DMS53 treated with DMSO at 0.1 percent for 48 hours (cell line): Measurements from ENCODE around the gene THBD.

ENCODE experiments used
- DNase-seq: peaks from one replicate; lab custom pipeline; 2025; ENCODE audit not compliant: unreplicated experiment; lab: John Stamatoyannopoulos, UW

Gene THBD, protein sequence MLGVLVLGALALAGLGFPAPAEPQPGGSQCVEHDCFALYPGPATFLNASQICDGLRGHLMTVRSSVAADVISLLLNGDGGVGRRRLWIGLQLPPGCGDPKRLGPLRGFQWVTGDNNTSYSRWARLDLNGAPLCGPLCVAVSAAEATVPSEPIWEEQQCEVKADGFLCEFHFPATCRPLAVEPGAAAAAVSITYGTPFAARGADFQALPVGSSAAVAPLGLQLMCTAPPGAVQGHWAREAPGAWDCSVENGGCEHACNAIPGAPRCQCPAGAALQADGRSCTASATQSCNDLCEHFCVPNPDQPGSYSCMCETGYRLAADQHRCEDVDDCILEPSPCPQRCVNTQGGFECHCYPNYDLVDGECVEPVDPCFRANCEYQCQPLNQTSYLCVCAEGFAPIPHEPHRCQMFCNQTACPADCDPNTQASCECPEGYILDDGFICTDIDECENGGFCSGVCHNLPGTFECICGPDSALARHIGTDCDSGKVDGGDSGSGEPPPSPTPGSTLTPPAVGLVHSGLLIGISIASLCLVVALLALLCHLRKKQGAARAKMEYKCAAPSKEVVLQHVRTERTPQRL

DNA sequence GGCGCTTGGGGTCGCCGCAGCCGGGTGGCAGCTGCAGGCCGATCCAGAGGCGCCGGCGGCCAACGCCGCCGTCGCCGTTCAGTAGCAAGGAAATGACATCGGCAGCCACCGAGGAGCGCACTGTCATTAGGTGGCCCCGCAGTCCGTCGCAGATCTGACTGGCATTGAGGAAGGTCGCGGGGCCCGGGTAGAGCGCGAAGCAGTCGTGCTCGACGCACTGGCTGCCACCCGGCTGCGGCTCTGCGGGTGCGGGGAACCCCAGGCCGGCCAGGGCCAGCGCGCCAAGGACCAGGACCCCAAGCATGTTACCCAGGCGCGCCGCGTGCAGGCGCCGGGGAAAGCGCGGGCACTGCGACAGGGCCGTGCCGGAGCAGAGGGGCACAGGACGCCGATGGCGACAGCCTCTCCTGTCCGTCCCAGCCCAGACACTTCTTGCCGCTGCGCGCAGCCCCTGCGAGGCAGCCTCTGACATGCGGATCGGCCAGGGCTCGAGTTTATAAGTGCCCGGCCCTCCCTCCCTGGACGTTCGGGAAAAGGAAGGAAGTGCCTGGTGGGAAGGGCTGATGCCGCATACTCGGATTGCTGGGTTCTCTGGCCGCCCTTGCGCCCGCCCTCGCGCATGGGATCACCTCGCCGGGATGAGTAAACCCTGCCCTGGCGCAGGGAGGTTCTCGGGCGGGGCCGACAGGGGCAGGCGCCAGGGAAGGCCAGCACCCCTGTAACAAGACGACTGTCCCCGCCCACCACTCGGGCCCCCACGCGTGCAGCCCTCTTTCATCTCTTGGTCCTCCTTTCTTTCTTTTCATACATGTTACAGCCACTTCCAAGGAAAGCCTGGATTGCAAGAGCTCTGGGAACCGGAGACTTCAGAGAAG lies at the start of gene THBD:
Gene THBD (minus strand): TSS at position 472 of the 875 bp plus-strand sequence. CDS start 168 bp downstream, at position 304.
- no peak for DNase-seq

DNA sequence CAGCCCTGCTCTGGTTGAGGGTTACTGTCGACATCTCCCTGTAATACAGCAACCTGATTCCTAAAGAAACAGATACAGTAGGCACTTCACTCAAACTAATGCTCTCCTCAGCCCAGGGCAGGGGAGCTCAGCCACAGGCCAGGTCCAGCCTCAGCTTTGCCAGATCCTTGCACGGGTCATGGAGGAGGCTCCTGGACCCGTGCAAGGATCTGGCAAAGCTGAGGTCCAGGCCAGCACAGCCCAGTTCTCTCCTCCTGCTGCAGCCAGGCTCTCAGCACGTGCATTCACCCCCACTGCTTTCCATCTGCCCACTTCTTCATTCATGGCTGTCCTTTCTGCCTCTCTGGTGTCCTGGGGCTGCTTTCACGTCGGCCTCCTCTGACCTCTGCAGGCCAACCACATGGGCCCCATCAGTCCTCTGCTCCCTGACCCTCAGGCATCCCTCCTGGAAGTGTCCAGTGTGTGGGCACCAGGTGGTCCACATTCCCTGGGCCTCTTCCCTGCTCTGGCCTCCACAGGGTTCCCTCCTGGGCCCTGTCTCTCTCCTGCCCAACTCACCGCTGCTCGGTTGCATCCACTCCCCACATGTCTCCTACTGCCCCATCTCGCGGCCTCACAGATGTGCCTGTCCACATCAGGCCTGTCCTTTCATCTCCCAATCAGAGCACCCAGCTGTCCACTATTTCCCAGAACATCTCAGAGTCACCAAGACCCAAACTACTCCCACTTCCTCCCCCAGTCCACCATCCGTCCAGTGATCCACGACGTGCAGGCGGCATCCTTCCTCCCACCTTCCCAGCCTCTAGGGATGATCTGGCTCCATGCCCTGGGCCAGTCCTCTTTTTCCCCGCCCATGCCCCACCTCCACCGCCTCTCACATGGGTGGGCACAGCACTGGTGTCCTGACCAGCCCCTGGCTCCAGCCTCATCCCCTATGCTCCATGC lies 48.4 kb upstream of the THBD start:
- DNase-seq, result no peak

DNA sequence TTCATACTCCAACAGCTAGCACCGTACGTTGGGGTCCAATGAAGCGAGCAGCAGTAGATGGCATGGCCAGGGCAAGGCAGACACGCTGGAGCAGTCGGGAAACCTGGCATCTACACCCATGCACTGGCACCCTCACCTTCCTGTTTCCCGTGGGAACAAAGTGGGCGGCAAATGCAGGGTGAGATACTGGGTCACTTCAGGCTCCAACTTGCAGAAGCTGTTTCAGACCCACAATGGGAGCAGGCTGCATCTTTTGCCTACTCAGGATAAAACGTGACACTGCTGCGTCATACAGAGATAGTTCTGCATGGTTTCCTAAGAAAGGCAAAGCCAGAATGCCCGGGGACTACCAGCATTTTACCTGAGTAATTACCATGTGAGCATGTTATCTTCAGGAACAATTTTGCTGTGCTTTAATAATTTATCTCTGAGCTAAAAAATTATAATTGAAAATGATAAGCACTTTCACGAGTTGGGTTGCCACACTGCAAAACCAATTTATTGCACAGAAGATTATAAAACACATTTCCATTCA lies 47.6 kb upstream of the THBD start:
- DNase-seq, result no peak

DNA sequence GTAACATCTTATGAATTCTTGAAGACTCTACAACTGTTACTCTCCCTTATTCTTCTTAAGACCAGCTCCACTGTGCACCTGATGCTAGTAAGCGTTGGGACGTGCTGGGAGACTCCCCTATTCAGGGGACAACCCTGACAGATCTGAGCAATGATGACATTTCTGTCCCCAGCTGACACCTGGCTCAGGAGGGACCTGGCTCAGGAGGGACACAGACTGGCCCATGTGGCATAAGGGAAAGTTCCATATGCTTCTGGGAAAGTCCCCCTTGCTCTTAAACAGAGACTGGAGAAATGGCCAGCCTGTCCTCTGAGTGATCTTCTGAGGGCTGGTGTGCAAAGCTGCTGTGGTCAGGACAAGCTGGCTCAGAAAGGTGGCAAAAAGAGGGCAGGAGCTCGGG lies 46.6 kb upstream of the THBD start:
- DNase-seq, result no peak

DNA sequence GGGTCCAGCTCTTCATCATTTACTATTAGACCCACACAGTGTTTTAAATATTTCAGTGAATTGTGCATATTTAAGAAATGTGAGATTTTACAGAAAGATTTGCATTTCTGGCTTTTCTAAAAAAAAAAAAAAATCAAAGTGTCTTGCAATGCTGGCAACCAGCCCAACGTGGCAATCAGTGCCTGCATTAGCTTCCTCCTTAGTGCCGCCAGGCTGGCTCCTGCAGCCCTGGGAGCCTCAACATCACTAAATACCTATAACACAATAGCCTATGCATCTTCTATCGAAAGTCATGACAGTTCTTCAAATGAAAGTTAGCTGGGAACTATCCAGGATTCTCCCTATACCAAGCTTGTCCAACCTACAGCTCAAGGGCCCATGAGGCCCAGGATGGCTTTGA lies 46.0 kb upstream of the THBD start:
- no peak for DNase-seq

DNA sequence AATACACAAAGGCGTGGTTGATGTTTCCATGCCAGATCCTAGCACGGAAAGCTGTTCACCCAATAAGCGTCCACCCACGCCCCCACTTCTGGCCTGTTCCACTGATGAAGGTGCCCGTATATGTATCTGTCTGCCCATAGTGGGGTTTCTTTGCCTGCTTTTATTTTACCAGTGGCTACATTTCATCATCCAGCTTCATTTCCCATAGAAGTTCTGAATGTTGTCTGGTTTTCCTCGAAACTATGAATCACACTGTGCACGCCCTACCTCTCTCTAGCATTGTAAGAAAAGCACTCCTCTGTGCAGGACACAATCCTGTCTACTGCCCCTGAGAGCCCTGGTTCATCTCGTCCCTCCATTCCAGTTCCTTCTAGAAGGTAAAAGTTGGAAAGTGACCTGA lies 45.5 kb upstream of the THBD start:
- no peak for DNase-seq

DNA sequence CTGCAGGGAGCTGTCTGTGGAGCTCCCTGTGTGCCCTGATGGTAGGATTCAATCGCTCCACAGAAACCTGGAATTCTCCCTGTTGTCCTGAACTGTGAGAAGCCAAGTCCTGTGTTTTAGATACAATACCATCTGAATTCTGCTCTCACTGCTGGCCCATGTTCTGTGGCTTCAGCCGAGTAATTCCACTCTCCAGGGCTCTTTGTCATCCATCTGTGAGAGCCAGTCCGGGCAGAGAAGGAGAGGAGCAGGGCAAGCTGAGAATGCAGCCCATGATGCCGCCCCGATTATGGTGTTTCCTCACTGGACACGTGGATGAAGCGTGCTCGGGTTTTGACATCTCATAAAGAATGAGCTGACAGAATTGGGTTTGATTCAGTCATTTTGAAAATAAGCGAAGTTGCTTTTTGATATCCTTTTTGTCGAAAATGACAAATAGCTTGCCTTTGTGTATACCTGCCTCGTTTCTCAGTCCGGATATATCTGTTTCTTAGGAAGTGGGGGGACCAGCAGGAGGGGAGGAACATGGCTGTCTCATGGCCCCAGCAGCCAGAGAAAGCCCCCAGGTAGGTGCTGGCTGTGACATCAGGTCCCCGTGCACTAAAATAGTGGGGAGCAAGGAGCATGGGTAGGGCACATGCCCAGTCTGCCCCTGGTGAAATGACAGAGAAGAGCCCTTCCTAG lies 44.9 kb upstream of the THBD start:
- no peak for DNase-seq

DNA sequence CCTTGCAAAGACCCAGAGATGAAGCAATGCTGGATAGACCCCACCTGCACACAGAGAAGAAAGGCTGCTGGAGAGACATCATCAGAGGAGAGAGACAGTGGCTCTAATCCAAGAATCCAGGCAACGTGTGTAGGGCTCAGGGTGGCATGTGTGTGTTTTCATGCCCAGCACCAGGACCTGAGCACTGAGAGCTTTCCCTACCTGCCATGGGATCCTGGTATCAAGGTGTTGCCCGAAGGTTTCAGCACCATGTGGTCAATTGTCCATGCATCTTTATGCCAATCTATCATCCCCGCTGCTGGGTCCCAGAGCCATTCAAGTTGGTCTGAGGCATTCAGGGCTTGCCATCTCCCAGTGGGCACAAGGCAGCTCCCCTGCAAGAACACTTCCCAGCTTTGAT lies 44.1 kb upstream of the THBD start:
- DNase-seq, result no peak

DNA sequence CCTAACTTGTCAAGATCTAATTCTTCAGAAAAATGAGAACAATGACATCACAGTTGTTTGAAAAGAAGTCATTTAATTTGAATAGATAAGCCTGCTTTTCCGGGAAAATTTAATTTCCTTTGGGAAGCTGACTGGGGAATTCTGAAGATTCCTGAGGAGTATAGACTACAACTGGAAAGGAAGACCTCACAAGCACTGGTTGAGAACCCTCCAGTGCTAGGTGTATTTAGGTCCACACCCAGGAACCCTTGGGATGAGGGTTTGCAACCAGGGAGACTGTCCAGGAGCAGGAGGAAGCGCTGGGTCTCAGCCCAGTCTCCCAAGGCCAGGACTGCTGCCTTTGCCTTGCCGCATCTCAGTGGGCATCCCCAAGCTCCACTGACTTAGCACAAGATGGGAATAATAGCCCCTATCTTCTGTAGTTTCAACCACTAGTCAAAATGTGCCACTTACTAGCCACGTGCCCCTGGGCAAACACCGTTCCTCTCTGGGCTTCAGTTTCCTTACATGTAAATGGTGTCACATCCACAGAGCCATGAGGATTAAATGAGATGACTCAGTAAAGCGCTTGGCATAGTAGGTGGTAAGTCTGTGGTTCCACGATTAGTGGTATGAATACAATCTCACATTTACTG lies 43.5 kb upstream of the THBD start:
- no peak for DNase-seq

DNA sequence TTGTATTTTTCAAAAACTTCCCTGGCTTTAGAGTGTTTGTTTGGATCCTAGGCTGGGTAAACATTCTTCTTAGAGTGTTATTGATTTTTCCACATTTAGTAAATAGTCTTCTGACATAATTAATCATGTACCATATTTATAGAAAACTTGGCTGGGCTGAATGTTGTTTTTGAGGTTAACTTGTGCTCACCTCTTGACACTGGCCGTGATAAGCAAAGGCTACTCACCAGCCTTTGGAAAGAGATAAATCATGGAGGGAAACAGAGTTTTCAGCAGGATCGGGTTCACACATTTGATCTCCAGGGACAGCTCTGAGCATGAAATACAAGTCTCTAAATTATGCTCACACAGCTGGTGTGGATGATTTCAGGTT lies 42.9 kb upstream of the THBD start:
- no peak for DNase-seq

DNA sequence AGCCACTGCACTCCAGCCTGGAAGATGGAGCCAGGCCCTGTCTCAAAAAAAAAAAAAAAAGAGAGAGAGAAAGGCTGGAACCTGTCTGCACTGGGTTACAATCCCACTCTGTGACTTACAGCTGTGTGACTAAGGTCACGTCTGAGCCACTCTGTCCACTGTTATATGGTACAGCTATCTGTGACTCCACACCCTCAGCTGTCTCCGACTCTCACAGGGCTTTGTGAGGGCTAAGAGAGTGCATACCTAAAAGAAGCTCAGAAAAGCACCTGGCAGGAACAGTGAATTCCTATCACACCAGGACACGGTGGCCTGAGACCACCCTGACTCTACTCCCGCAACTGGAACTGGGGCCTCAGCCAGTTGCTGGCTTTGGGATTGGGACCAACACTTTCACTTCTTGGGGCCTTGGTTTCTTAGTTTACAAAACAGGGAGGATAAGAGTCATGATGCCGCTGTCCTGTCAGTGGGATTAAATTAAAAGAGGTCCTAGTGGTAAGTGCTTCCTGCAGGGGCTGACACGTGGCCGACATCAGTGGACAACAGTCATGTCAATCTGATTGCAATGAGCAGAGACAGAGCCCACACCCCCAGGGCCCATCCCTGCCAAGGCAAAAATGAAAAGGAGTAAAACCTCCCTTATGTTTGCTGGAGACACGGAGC lies 42.4 kb upstream of the THBD start:
- no peak for DNase-seq

DNA sequence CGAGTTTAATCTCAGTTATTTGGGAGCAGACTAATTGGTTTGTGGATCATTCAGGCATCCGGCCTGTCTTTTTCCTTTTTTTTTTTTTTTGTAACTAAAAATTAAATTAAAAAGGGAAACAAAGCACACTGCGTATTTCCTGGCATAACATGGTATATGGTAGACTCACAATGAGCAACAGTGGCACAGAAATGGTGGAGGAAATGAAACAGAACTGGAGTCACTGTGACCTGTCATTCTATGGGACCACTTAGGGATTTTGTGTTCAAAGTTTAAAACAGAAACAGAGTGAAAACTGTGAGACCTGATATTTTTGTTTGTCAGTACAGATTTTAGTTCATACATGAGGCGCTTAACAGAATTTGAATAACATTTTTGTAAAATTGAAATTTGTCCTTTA lies 41.4 kb upstream of the THBD start:
- DNase-seq, result no peak

DNA sequence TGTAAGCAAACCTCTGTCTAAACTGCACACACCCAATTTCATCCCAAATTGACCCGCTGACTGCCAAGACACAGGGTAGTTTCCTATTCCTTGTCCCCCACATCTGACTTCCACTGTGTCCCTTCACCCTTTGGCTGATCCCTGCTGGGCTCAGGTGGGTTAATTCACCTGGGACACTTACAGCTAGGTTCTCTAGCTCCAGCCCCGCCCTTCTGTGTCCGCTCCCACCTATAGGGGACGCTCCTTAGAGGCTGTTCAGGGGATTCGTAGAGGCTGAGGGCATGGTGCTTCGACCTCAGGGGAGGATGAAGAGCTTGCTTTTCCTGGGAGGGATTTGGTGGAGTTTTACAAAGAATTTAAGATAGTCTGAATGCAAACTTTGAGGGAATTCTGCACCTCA lies 40.7 kb upstream of the THBD start:
- DNase-seq, result no peak

DNA sequence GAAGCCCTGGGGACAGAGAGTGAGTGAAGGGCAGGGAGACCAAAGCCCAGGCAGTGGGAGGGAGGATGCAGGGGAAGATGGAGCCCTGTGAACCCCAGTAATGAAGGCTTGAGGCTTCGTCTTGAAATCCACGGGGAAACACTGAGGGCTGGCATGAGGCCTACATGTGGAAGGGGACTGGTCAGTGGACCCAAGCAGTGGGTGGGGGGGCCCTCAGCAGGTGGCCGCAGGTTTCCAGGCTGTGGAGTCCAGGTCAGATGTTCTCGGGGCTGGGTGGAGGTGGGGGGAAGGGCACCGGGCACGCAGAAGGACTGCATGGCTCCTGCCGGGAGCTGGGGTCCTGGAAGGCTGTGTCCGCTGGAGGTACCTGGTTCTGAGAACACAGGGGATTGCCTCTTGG lies 39.4 kb upstream of the THBD start:
- no peak for DNase-seq

DNA sequence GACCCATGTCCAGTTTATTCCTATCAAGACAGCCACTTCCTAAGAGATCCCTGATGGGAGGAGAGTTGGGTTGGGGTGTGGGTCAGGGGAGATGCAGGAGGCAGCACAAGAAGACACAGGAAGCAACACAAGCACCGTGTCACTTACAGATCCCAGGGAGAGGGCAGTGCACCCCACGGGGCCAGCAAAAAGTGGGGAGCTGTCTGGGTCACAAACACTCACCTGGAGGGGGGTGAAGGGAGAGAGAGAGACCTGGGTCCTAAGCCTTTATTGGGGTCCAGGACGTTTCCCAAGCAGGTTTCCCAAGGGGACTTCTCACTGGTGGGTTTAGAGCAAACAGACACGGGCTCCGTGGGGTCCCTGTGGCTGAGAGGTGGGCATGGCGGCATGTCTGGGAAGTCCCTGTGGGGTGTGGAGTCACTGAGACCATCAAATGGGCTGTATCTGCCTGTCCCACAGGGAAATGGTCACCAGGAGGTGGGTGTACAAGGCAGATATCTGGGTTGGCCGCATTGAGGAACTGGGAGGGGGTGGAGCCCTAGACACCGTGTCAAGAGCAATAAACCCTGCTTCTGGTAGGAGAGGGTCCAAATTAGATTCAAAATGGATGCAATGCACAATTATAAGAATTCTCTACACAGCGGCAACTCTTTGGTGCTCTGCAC lies 38.2 kb upstream of the THBD start:
- DNase-seq, result no peak

DNA sequence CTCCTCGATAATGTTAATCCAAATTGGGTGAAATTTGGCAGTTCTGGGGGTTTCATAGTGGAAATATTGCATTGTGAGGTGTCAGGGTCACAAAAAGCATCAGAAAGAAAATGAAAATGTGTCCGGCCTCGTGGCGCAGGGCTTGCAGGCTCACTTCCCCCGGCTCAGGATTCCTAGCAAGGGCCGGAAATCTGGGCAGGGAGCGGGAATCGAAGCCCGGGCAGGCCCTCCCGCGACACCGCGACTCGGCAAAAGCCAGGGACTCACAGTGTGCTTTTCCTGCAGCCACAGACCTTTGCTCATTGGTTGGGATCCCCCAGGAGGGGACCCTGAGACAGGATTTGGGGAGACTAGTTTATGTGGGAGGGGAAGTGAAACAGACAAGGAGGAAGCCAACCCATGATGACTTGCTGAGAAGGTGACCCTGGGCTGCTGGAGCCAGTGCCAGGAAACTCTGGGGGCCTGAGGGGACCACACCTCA lies 37.5 kb upstream of the THBD start:
- DNase-seq, result no peak

DNA sequence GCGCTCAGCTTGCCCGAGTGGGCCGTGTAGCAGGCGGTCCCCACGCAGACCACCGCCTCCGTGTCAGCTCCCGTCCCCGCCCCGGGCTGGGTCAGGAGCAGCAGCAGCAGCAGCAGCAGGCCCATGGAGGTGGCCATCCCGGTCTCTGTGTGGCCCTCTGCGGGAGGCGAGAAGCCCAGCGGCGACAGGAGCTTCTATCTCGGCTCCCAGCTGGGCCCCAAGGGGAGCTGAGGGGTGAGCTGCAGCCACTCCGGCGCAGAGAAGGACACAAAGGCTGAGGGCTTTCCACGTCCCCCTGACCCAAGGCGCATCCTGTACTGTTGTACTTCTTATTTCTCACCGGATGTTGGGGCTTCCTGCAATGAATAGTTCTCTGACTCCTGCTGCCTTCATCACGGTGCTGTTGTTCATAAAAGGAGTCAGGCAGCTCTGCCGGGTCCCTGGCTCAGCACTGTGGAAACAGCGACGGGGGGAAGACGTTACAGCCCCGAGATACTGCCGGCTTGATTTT lies 36.6 kb upstream of the THBD start, which contains the start of gene CD93:
Gene CD93 (minus strand): TSS at position 269 of the 511 bp plus-strand sequence. CDS start 132 bp downstream, at position 137.
- no peak for DNase-seq
